ENCODE measurements around the gene SPTLC1.

GRCh38 chr9:92146610-92147009 lies 31.4 kb upstream of the SPTLC1 start:
- TF ChIP-seq POLR2AphosphoS5 (IDR thresholded peaks at IDR 0.05; ENCODE audit: low read depth, low read length) (no peak), CTCF (IDR thresholded peaks at IDR 0.05) (no peak), REST (IDR thresholded peaks at IDR 0.05; ENCODE audit: insufficient read depth in 1 of 2, low read depth in 2 of 2, low read length in 1 of 2) (no peak)

Measured in Panc1 (cell line).